Bronchial epithelial cell (primary cell): ENCODE results near the gene GNG7. TPM values are rescaled to one million over a fixed set of nuclear protein-coding genes. Genes with fewer than 3 reads are reported as not detected.

Source experiments
- DNase-seq: peaks from one replicate; pipeline ENCODE4 v3.0.0-alpha.2; 2010; ENCODE audit warnings: low read depth
- FAIRE-seq: peaks from 2 replicates; lab custom pipeline; 2011; peaks lifted over from hg19 to GRCh38; lab: Jason Lieb, UNC
- H3K27me3 ChIP-seq: 2 replicates; pipeline ENCODE4 v1.5.1; 2011; ENCODE audit warnings: low read length; ENCODE audit not compliant: control insufficient read depth, insufficient read depth
- H3K36me3 ChIP-seq: 2 replicates; pipeline ENCODE4 v1.5.1; 2011; ENCODE audit warnings: low read length; ENCODE audit not compliant: control insufficient read depth, insufficient read depth
- H3K4me3 ChIP-seq: 2 replicates; pipeline ENCODE4 v1.5.1; 2011; ENCODE audit warnings: mild to moderate bottlenecking, low read depth, low read length, control low read depth
- CTCF ChIP-seq: IDR thresholded peaks from 2 replicates; pipeline ENCODE4 v1.5.1; 2011; ENCODE audit warnings: mild to moderate bottlenecking, moderate library complexity, low read length, control low read depth, inconsistent platforms; ENCODE audit not compliant: insufficient read depth, severe bottlenecking
- total RNA-seq: library from RNA; depleted of rRNA; stranded (reverse); fragments of >200 nt; gene quantifications from 2 replicates; pipeline ENCODE4 v1.2.1, GENCODE V29; 2014

Gene GNG7
- total RNA-seq, 1 donor from 2014 or later = under 0.01 TPM

GRCh38 chr19:2729943-2730818 is 27.7 kb upstream of the GNG7 start:
- Histone ChIP-seq H3K27me3 (peaks cover 5% of the 10 kb centered on the region), H3K4me3 (no peak overlapping the region), H3K36me3 (no peaks in the 10 kb centered on the region)
- DNase-seq (no peak), FAIRE-seq (no peak)
- TF ChIP-seq CTCF = no peak

- FAIRE-seq = no peak
- DNase-seq = no peak
- Histone ChIP-seq H3K4me3 (no peak overlapping the region), H3K27me3 (peaks cover 5% of the 10 kb centered on the region), H3K36me3 (no peaks in the 10 kb centered on the region)
- no peak for TF ChIP-seq CTCF
These were observed 26.4 kb upstream of the GNG7 start for GRCh38 chr19:2728783-2729387.

- TF ChIP-seq CTCF = no peak
- FAIRE-seq = no peak
- H3K4me3 ChIP-seq = no peak overlapping the region
- peak; percentile 27 for DNase-seq
- H3K27me3 ChIP-seq = peaks cover 5% of the 10 kb centered on the region
- no peaks in the 10 kb centered on the region for H3K36me3 ChIP-seq
These were observed 25.1 kb upstream of the GNG7 start for GRCh38 chr19:2727640-2727944.

- TF ChIP-seq CTCF = no peak
- FAIRE-seq = no peak
- Histone ChIP-seq H3K27me3 (peaks cover 10% of the 10 kb centered on the region), H3K4me3 (no peak overlapping the region), H3K36me3 (no peaks in the 10 kb centered on the region)
- DNase-seq = no peak
These were observed 24.6 kb upstream of the GNG7 start for GRCh38 chr19:2726904-2727639.

- H3K36me3 ChIP-seq = no peaks in the 10 kb centered on the region
- no peak overlapping the region for H3K4me3 ChIP-seq
- peaks cover 14% of the 10 kb centered on the region for H3K27me3 ChIP-seq
- FAIRE-seq (no peak), DNase-seq (no peak)
- no peak for TF ChIP-seq CTCF
These were observed 23.8 kb upstream of the GNG7 start for GRCh38 chr19:2726160-2726855.
